ENCODE results near the gene MARCHF10. TPM values are rescaled to one million over a fixed set of nuclear protein-coding genes. Genes with fewer than 3 reads are reported as not detected.

Gene MARCHF10
- total RNA-seq, 1 experiment from 2014 or later = 0.03 TPM

- Histone ChIP-seq H3K27me3 (ENCODE audit: control insufficient read depth, insufficient read depth, low read length) (no peaks in the 10 kb centered on the region), H3K4me3 (ENCODE audit: insufficient read depth, low read depth, low read length) (no peak overlapping the region), H3K36me3 (replicated peaks; ENCODE audit: control insufficient read depth, insufficient read depth, low read length) (no peaks in the 10 kb centered on the region; the same call in 1 of the 2 replicates)
- peak; percentile 64 for DNase-seq
Observed at GRCh38 chr17:62689441-62690167, 118.5 kb downstream of the MARCHF10 start.

- no peak overlapping the region for H3K4me3 ChIP-seq (ENCODE audit: insufficient read depth, low read depth, low read length)
- no peak for DNase-seq
Observed at GRCh38 chr17:62688398-62689160, 119.5 kb downstream of the MARCHF10 start.

GRCh38 chr17:62687997-62688396 lies 120.1 kb downstream of the MARCHF10 start:
- H3K36me3 ChIP-seq (replicated peaks; ENCODE audit: control insufficient read depth, insufficient read depth, low read length) = no peaks in the 10 kb centered on the region; the same call in 1 of the 2 replicates
- H3K4me3 ChIP-seq (ENCODE audit: insufficient read depth, low read depth, low read length) = no peak overlapping the region
- no peaks in the 10 kb centered on the region for H3K27me3 ChIP-seq (ENCODE audit: control insufficient read depth, insufficient read depth, low read length)
- DNase-seq = no peak

More at GRCh38 chr17:62688398-62689160, 119.5 kb downstream of the MARCHF10 start:
- Histone ChIP-seq H3K27me3 (ENCODE audit: control insufficient read depth, insufficient read depth, low read length) (no peaks in the 10 kb centered on the region), H3K36me3 (replicated peaks; ENCODE audit: control insufficient read depth, insufficient read depth, low read length) (no peaks in the 10 kb centered on the region; the same call in 1 of the 2 replicates)

DNA sequence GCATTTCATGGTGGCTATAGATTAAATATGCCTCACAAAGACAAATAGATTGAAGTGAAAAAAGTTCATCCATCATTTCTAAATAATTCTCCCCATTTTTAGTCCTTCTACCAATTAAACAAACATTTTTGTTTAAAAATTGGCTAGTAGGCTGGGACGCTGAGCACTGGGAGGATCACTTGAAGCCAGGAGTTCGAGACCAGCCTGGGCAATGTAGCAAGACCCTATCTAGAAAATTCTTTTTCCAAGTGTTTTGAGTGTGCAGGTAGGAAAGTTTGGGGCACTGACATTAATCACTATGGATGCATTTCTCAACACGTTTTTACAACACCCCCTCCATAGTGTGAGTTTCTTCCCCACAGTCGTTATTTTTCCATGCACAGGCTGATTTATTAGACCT lies 123.9 kb downstream of the MARCHF10 start:
- Histone ChIP-seq H3K27me3 (ENCODE audit: control insufficient read depth, insufficient read depth, low read length) (no peaks in the 10 kb centered on the region), H3K4me3 (ENCODE audit: insufficient read depth, low read depth, low read length) (no peak overlapping the region), H3K36me3 (replicated peaks; ENCODE audit: control insufficient read depth, insufficient read depth, low read length) (no peaks in the 10 kb centered on the region; the same call in 1 of the 2 replicates)
- DNase-seq = no peak

DNA sequence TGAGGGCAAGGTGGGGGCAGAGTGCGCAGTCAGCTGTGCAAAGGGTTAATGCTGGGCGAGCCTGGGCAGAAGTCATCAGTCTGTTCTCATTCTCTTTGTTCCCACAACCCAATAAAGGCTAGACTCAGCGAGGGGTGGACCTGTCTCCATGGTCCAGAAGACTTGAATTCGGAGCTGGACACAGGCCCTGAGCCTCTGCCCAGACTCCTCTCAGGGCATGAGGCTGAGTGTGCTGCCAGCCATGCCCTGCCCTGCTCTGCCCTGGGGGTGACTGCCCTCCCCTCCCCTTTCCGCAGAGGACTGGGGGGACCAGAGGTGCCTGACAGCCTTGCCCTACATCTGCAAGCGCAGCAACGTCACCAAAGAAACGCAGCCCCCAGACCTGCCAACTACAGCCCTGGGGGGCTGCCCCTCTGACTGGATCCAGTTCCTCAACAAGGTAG lies 126.2 kb downstream of the MARCHF10 start:
- no peak overlapping the region for H3K4me3 ChIP-seq (ENCODE audit: insufficient read depth, low read depth, low read length)
- no peaks in the 10 kb centered on the region for H3K27me3 ChIP-seq (ENCODE audit: control insufficient read depth, insufficient read depth, low read length)
- DNase-seq = peak; percentile 21
- H3K36me3 ChIP-seq (replicated peaks; ENCODE audit: control insufficient read depth, insufficient read depth, low read length) = no peaks in the 10 kb centered on the region

DNA sequence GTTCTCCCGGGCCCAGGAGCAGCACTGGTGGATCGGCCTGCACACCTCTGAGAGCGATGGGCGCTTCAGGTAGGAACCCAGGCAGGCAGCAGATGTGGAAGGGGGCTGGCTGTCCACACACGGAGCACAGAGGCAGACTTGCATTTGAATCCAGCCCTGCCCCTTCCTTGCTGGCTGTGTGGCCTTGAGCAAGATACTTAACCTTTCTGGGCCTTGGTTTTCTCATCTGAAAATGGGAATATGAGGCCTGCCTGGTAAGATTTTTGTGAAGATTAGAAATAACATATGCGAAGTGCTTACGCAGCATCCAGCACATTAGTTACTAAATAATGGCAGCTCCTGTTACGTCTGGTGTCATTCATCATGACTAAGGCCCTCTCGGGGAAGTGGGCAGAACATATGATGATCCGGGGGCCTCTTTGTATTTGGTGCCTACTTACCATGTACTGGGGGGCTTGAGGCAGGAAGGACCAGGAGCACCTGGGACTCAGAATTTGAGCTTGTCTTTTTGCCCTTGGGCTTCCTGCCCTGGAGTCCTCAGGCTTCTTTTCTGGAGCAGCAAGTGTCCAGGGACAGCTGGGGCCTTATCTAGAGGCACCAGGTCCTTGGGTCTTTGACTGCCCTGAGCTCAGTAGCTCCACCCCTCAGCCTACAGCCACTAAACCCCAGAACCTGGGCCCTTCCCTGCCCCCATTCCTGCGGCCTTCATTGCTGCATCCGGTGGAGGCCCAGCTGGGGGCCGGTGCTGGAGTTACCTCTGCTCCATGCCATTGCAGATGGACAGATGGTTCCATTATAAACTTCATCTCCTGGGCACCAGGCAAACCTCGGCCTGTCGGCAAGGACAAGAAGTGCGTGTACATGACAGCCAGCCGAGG lies 126.8 kb downstream of the MARCHF10 start:
- H3K36me3 ChIP-seq (replicated peaks; ENCODE audit: control insufficient read depth, insufficient read depth, low read length) = no peaks in the 10 kb centered on the region
- H3K27me3 ChIP-seq (ENCODE audit: control insufficient read depth, insufficient read depth, low read length) = no peaks in the 10 kb centered on the region
- no peak overlapping the region for H3K4me3 ChIP-seq (ENCODE audit: insufficient read depth, low read depth, low read length)
- peak; percentile 46 for DNase-seq

DNA sequence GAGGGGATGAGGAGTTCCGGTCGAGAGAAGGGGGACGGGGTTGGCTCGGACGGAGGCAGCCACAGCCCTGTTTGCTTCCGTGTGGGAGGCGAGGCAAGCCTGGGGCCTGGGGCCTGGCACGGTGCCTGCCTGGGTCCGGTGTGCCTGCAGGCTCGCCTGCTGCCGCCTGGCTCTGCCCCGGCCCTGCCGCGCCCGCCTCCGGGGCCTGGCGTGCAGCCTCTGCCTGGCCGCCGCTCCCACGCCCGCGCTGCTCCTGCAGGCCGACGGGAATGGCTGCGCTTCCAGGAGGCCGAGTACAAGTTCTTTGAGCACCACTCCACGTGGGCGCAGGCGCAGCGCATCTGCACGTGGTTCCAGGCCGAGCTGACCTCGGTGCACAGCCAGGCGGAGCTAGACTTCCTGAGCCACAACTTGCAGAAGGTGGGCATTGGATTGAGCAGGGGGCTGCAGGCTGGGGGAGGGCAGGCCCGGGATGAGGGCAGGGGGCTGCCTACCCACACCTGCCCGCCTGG lies 127.5 kb downstream of the MARCHF10 start:
- no peaks in the 10 kb centered on the region for H3K36me3 ChIP-seq (replicated peaks; ENCODE audit: control insufficient read depth, insufficient read depth, low read length)
- H3K4me3 ChIP-seq (ENCODE audit: insufficient read depth, low read depth, low read length) = no peak overlapping the region
- peak; percentile 61 for DNase-seq
- H3K27me3 ChIP-seq (ENCODE audit: control insufficient read depth, insufficient read depth, low read length) = no peaks in the 10 kb centered on the region

GRCh38 chr17:62679866-62680377 lies 128.2 kb downstream of the MARCHF10 start:
- DNase-seq = peak; percentile 93
- H3K36me3 ChIP-seq (replicated peaks; ENCODE audit: control insufficient read depth, insufficient read depth, low read length) = no peaks in the 10 kb centered on the region
- no peak overlapping the region for H3K4me3 ChIP-seq (ENCODE audit: insufficient read depth, low read depth, low read length)
- H3K27me3 ChIP-seq (ENCODE audit: control insufficient read depth, insufficient read depth, low read length) = no peaks in the 10 kb centered on the region

DNA sequence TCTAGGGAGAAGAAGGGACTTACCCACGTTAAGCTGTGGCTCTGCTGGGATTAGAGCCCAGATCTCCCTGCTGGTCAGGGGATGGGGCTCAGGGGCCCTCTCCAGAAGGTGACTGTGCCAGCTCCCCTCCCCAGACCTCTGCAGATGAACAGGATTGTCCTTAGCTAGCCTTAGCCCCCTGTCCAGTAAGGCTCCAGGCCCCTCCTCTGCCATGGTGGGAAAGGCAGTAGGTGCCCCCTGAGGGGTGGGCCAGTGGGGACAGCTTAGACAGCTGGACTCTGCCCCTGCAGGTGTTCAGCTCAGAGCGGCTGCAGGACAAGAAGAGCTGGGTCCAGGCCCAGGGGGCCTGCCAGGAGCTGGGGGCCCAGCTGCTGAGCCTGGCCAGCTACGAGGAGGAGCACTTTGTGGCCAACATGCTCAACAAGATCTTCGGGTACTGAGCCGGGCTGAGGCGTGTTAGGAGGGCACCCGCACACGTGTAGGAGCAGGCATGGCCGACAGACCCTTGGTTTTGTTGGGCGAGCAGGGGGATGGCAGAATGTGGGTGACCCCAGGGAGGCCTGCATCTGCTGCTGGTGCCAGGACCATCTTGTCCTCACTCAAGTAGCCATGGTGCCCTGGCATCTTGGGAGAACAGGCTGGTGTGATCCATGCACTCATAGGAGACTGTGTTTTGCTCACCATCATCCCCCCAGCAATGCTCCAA lies 129.7 kb downstream of the MARCHF10 start:
- Histone ChIP-seq H3K36me3 (replicated peaks; ENCODE audit: control insufficient read depth, insufficient read depth, low read length) (no peaks in the 10 kb centered on the region), H3K4me3 (ENCODE audit: insufficient read depth, low read depth, low read length) (no peak overlapping the region), H3K27me3 (ENCODE audit: control insufficient read depth, insufficient read depth, low read length) (no peaks in the 10 kb centered on the region)
- DNase-seq = peak; percentile 70

- DNase-seq = peak; percentile 47
- no peaks in the 10 kb centered on the region for H3K27me3 ChIP-seq (ENCODE audit: control insufficient read depth, insufficient read depth, low read length)
- H3K4me3 ChIP-seq (ENCODE audit: insufficient read depth, low read depth, low read length) = no peak overlapping the region
- H3K36me3 ChIP-seq (replicated peaks; ENCODE audit: control insufficient read depth, insufficient read depth, low read length) = no peaks in the 10 kb centered on the region
Observed at GRCh38 chr17:62676952-62677596, 131.0 kb downstream of the MARCHF10 start.

GRCh38 chr17:62676231-62676943 lies 131.7 kb downstream of the MARCHF10 start:
- Histone ChIP-seq H3K4me3 (ENCODE audit: insufficient read depth, low read depth, low read length) (no peak overlapping the region), H3K27me3 (ENCODE audit: control insufficient read depth, insufficient read depth, low read length) (no peaks in the 10 kb centered on the region), H3K36me3 (replicated peaks; ENCODE audit: control insufficient read depth, insufficient read depth, low read length) (no peaks in the 10 kb centered on the region)
- DNase-seq = peak; percentile 41

GRCh38 chr17:62675701-62676100 lies 132.4 kb downstream of the MARCHF10 start:
- Histone ChIP-seq H3K4me3 (ENCODE audit: insufficient read depth, low read depth, low read length) (no peak overlapping the region), H3K27me3 (ENCODE audit: control insufficient read depth, insufficient read depth, low read length) (no peaks in the 10 kb centered on the region), H3K36me3 (replicated peaks; ENCODE audit: control insufficient read depth, insufficient read depth, low read length) (no peaks in the 10 kb centered on the region)
- DNase-seq = peak; percentile 25

- Histone ChIP-seq H3K27me3 (ENCODE audit: control insufficient read depth, insufficient read depth, low read length) (no peaks in the 10 kb centered on the region), H3K4me3 (ENCODE audit: insufficient read depth, low read depth, low read length) (no peak overlapping the region), H3K36me3 (replicated peaks; ENCODE audit: control insufficient read depth, insufficient read depth, low read length) (no peaks in the 10 kb centered on the region)
- no peak for DNase-seq
Observed at GRCh38 chr17:62675260-62675659, 132.9 kb downstream of the MARCHF10 start.

Measured in H7 (cell line).